ENCODE measurements around the gene ACE. TPM values are rescaled to one million over a fixed set of nuclear protein-coding genes. Genes with fewer than 3 reads are reported as not detected.

ACE gene
- total RNA-seq, 5 donors from 2014 or later (not counting 1 experiment from before 2014, with no cell fraction given): 4.1 to 37.0 (median 12.8) TPM

DNA sequence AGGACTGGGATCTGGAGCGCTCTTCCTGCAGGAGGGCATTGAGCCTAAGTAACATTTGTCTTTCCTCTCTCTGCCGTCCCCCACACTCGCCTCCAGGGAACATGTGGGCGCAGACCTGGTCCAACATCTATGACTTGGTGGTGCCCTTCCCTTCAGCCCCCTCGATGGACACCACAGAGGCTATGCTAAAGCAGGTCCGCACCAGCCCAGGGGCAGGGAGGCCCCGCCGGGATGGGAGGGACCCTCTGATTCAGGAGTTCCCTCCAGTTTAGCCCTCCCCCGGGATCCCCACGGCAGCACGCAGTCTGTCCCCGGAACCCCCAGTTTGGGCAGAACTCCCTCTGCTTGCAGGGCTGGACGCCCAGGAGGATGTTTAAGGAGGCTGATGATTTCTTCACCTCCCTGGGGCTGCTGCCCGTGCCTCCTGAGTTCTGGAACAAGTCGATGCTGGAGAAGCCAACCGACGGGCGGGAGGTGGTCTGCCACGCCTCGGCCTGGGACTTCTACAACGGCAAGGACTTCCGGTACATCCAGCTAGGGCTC is 14.1 kb downstream of the ACE start:
- Mint-ChIP-seq H3K4me1 (no peaks in the 10 kb centered on the region), H3K36me3 (no peaks in the 10 kb centered on the region), H3K27ac (no peak overlapping the region), H3K27me3 (no peaks in the 10 kb centered on the region), H3K9me3 (no peaks in the 10 kb centered on the region), H3K4me3 (no peak overlapping the region)
- H3K4me1 ChIP-seq (ENCODE audit: control insufficient read depth in 1 of 2, extremely low read depth in 1 of 2, insufficient read depth in 2 of 2, low read length in 2 of 2): no peaks in the 10 kb centered on the region
- no peak overlapping the region for H3K4me3 ChIP-seq (ENCODE audit: control insufficient read depth in 1 of 2, extremely low read depth in 1 of 2, low read length in 1 of 2)
- ChIA-PET POLR2A (no interaction called here), CTCF (no interaction called here)
- 86% methylated on average over 19 of the region's 22 CpGs for WGBS (ENCODE audit: insufficient coverage)
- ATAC-seq (replicated peaks in 1 of 4) (no peak), DNase-seq (no peak)
- no peak overlapping the region for H3K27ac ChIP-seq (ENCODE audit: low read length)
- H3K9me3 ChIP-seq: no peaks in the 10 kb centered on the region
- H3K36me3 ChIP-seq (ENCODE audit: control insufficient read depth in 2 of 2, extremely low read depth in 1 of 2, insufficient read depth in 1 of 2, low read length in 1 of 2): no peaks in the 10 kb centered on the region
- peaks cover 0 to 11% of the 10 kb centered on the region in 2 experiments for H3K27me3 ChIP-seq (replicated peaks in 1 of 2; ENCODE audit: control insufficient read depth in 2 of 2, extremely low read depth in 1 of 2, insufficient read depth in 2 of 2, low read length in 1 of 2)

DNA sequence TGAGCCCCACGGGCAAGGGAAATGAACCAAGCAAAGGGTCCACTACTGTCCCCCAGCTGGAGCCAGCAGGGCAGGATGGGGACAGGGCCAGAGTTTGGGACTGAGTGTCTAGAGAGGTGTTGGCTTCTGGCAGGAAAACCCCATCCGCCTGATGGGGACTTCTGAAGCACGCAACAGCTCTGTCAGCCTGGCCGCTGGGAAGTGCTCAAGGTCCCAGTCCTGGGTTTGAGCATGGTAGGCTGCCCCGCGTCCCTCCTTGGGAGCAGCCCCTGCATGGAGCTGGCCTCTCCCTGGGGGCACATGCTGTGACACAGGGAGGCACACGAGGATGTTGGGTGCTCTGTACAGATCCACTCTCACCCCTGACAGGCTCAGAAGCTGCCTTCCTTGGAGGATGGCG is 14.6 kb downstream of the ACE start:
- Histone ChIP-seq H3K4me3 (ENCODE audit: control insufficient read depth in 1 of 2, extremely low read depth in 1 of 2, low read length in 1 of 2) (no peak overlapping the region), H3K27me3 (replicated peaks in 1 of 2; ENCODE audit: control insufficient read depth in 2 of 2, extremely low read depth in 1 of 2, insufficient read depth in 2 of 2, low read length in 1 of 2) (peaks cover 0 to 11% of the 10 kb centered on the region in 2 experiments), H3K27ac (ENCODE audit: low read length) (no peak overlapping the region), H3K4me1 (ENCODE audit: control insufficient read depth in 1 of 2, extremely low read depth in 1 of 2, insufficient read depth in 2 of 2, low read length in 2 of 2) (no peaks in the 10 kb centered on the region), H3K36me3 (ENCODE audit: control insufficient read depth in 2 of 2, extremely low read depth in 1 of 2, insufficient read depth in 1 of 2, low read length in 1 of 2) (no peaks in the 10 kb centered on the region), H3K9me3 (no peaks in the 10 kb centered on the region)
- WGBS (ENCODE audit: insufficient coverage): 94% methylated on average over 7 of the region's 8 CpGs
- Mint-ChIP-seq H3K27me3 (no peaks in the 10 kb centered on the region), H3K9me3 (no peaks in the 10 kb centered on the region), H3K36me3 (no peaks in the 10 kb centered on the region), H3K4me3 (no peak overlapping the region), H3K4me1 (no peaks in the 10 kb centered on the region), H3K27ac (no peak overlapping the region)
- ChIA-PET CTCF (no interaction called here), POLR2A (no interaction called here)
- ATAC-seq (replicated peaks in 1 of 4) (no peak), DNase-seq (no peak)

- CTCF ChIA-PET: no interaction called here
- WGBS (ENCODE audit: insufficient coverage): 80% methylated on average over 8 of the region's 10 CpGs
These were observed 15.2 kb downstream of the ACE start for GRCh38 chr17:63491977-63492618.

DNA sequence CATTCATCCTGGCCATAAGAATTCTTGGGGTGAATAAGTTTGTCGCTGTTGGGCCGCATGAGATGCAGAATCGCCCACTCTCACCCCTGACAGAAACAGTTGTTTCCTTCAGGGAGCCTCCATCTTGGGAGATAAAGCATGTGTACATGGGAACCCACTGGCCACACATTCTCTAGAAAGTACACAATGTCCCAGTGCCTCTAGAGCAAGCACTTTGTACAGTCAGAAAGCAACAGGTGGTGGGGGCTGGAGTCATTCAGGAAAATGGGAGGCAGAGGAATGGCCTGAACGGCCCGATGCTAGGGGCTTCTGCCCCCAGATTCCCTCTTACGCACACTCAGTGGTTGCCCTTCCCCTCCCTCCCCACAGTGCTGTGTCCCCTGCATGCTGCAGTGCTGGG is 16.1 kb downstream of the ACE start:
- Histone ChIP-seq H3K4me3 (ENCODE audit: control insufficient read depth in 1 of 2, extremely low read depth in 1 of 2, low read length in 1 of 2) (no peak overlapping the region), H3K4me1 (ENCODE audit: control insufficient read depth in 1 of 2, extremely low read depth in 1 of 2, insufficient read depth in 2 of 2, low read length in 2 of 2) (no peaks in the 10 kb centered on the region), H3K9me3 (no peaks in the 10 kb centered on the region), H3K36me3 (ENCODE audit: control insufficient read depth in 2 of 2, extremely low read depth in 1 of 2, insufficient read depth in 1 of 2, low read length in 1 of 2) (no peaks in the 10 kb centered on the region), H3K27ac (ENCODE audit: low read length) (no peak overlapping the region), H3K27me3 (replicated peaks in 1 of 2; ENCODE audit: control insufficient read depth in 2 of 2, extremely low read depth in 1 of 2, insufficient read depth in 2 of 2, low read length in 1 of 2) (peaks cover 0 to 11% of the 10 kb centered on the region in 2 experiments)
- ATAC-seq (replicated peaks in 1 of 4) (no peak), DNase-seq (no peak)
- H3K27me3 Mint-ChIP-seq: no peaks in the 10 kb centered on the region
- ChIA-PET POLR2A (no interaction called here), CTCF (interaction anchor here in 1 of 2 donors (0.5 kb wide), 1 partner anchor 35 kb away, joined by 3 read pairs; no protein-coding TSS in a partner anchor)
- H3K36me3 Mint-ChIP-seq: no peaks in the 10 kb centered on the region
- H3K4me3 Mint-ChIP-seq: no peak overlapping the region
- H3K27ac Mint-ChIP-seq: no peak overlapping the region
- H3K9me3 Mint-ChIP-seq: no peaks in the 10 kb centered on the region
- 90% methylated on average over 3 of the region's 6 CpGs for WGBS (ENCODE audit: insufficient coverage)
- H3K4me1 Mint-ChIP-seq: no peaks in the 10 kb centered on the region

More at GRCh38 chr17:63491977-63492618, 15.2 kb downstream of the ACE start:
- Mint-ChIP-seq H3K36me3 (no peaks in the 10 kb centered on the region), H3K4me1 (no peaks in the 10 kb centered on the region), H3K27me3 (no peaks in the 10 kb centered on the region), H3K9me3 (no peaks in the 10 kb centered on the region), H3K4me3 (no peak overlapping the region), H3K27ac (no peak overlapping the region)
- Histone ChIP-seq H3K4me3 (ENCODE audit: control insufficient read depth in 1 of 2, extremely low read depth in 1 of 2, low read length in 1 of 2) (no peak overlapping the region), H3K36me3 (ENCODE audit: control insufficient read depth in 2 of 2, extremely low read depth in 1 of 2, insufficient read depth in 1 of 2, low read length in 1 of 2) (no peaks in the 10 kb centered on the region), H3K27me3 (replicated peaks in 1 of 2; ENCODE audit: control insufficient read depth in 2 of 2, extremely low read depth in 1 of 2, insufficient read depth in 2 of 2, low read length in 1 of 2) (peaks cover 0 to 11% of the 10 kb centered on the region in 2 experiments), H3K27ac (ENCODE audit: low read length) (no peak overlapping the region), H3K9me3 (no peaks in the 10 kb centered on the region), H3K4me1 (ENCODE audit: control insufficient read depth in 1 of 2, extremely low read depth in 1 of 2, insufficient read depth in 2 of 2, low read length in 2 of 2) (no peaks in the 10 kb centered on the region)
- DNase-seq (no peak), ATAC-seq (replicated peaks in 1 of 4) (no peak)
- POLR2A ChIA-PET: interaction anchor here in 1 of 2 donors (0.5 to 0.7 kb wide), 2 partner anchors 127 to 1629 kb away, joined by 3 to 4 read pairs; partner anchors contain the start of gene BRIP1

DNA sequence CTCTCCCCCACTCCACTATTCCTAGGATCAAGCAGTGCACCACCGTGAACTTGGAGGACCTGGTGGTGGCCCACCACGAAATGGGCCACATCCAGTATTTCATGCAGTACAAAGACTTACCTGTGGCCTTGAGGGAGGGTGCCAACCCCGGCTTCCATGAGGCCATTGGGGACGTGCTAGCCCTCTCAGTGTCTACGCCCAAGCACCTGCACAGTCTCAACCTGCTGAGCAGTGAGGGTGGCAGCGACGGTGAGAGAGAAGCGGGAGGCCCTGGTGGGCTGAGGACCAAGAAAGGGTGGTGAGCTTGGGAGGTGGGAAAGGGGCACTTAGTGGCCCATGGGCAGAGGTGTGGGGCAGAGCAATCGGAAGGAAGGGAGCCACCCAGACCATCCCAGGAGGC is 16.6 kb downstream of the ACE start:
- no peaks in the 10 kb centered on the region for H3K36me3 ChIP-seq (ENCODE audit: control insufficient read depth in 2 of 2, extremely low read depth in 1 of 2, insufficient read depth in 1 of 2, low read length in 1 of 2)
- POLR2A ChIA-PET: no interaction called here
- ATAC-seq (replicated peaks in 1 of 4) (no peak), DNase-seq (no peak)
- H3K4me3 ChIP-seq (ENCODE audit: control insufficient read depth in 1 of 2, extremely low read depth in 1 of 2, low read length in 1 of 2): no peak overlapping the region
- no peaks in the 10 kb centered on the region for H3K9me3 ChIP-seq
- peaks cover 0 to 11% of the 10 kb centered on the region in 2 experiments for H3K27me3 ChIP-seq (replicated peaks in 1 of 2; ENCODE audit: control insufficient read depth in 2 of 2, extremely low read depth in 1 of 2, insufficient read depth in 2 of 2, low read length in 1 of 2)
- no peaks in the 10 kb centered on the region for H3K4me1 ChIP-seq (ENCODE audit: control insufficient read depth in 1 of 2, extremely low read depth in 1 of 2, insufficient read depth in 2 of 2, low read length in 2 of 2)
- no peak overlapping the region for H3K27ac ChIP-seq (ENCODE audit: low read length)
- no peaks in the 10 kb centered on the region for H3K27me3 Mint-ChIP-seq
- no peak overlapping the region for H3K4me3 Mint-ChIP-seq
- no peaks in the 10 kb centered on the region for H3K9me3 Mint-ChIP-seq
- 70% methylated on average over 8 of the region's 9 CpGs for WGBS (ENCODE audit: insufficient coverage)
- no peaks in the 10 kb centered on the region for H3K36me3 Mint-ChIP-seq
- no peaks in the 10 kb centered on the region for H3K4me1 Mint-ChIP-seq
- CTCF ChIA-PET: interaction anchor here in 1 of 2 donors (0.5 kb wide), 1 partner anchor 36 kb away, joined by 3 read pairs; no protein-coding TSS in a partner anchor
- H3K27ac Mint-ChIP-seq: no peak overlapping the region

GRCh38 chr17:63494300-63494928 is 17.6 kb downstream of the ACE start:
- Mint-ChIP-seq H3K27ac (no peak overlapping the region), H3K27me3 (no peaks in the 10 kb centered on the region), H3K36me3 (no peaks in the 10 kb centered on the region), H3K9me3 (no peaks in the 10 kb centered on the region), H3K4me1 (no peaks in the 10 kb centered on the region), H3K4me3 (no peak overlapping the region)
- no peak for DNase-seq
- Histone ChIP-seq H3K36me3 (ENCODE audit: control insufficient read depth in 2 of 2, extremely low read depth in 1 of 2, insufficient read depth in 1 of 2, low read length in 1 of 2) (no peaks in the 10 kb centered on the region), H3K4me1 (ENCODE audit: control insufficient read depth in 1 of 2, extremely low read depth in 1 of 2, insufficient read depth in 2 of 2, low read length in 2 of 2) (no peaks in the 10 kb centered on the region), H3K27ac (ENCODE audit: low read length) (no peak overlapping the region), H3K27me3 (replicated peaks in 1 of 2; ENCODE audit: control insufficient read depth in 2 of 2, extremely low read depth in 1 of 2, insufficient read depth in 2 of 2, low read length in 1 of 2) (peaks cover 0 to 7% of the 10 kb centered on the region in 2 experiments), H3K9me3 (no peaks in the 10 kb centered on the region), H3K4me3 (ENCODE audit: control insufficient read depth in 1 of 2, extremely low read depth in 1 of 2, low read length in 1 of 2) (no peak overlapping the region)
- WGBS (ENCODE audit: insufficient coverage): 79% methylated on average over 8 of the region's 12 CpGs
- ChIA-PET POLR2A (no interaction called here), CTCF (no interaction called here)
- no peak for ATAC-seq (replicated peaks in 1 of 4)

All from T-cell (primary cell).